Fibroblast of peridontal ligament (primary cell): Measurements from ENCODE around the gene MIOS.
A peak's percentile ranks its signal among the peaks of the same experiment; 100 is the strongest.
"Not testable (repeated sequence)": the region's sequence is repeated elsewhere in the genome, so short reads cannot be mapped to it uniquely, and the experiment has no call there.

Source experiments
- DNase-seq: peaks from one replicate; pipeline ENCODE4 v3.0.0-alpha.2; 2010; ENCODE audit errors: extremely low read depth

MIOS gene

GRCh38 chr7:7647495-7648036, 80.9 kb downstream of the MIOS start:
- DNase-seq: no peak

- DNase-seq: no peak
These were observed 84.1 kb downstream of the MIOS start for GRCh38 chr7:7650682-7651206.

GRCh38 chr7:7651479-7651878, 84.8 kb downstream of the MIOS start:
- peak; percentile 9 for DNase-seq

- no peak for DNase-seq
These were observed 86.3 kb downstream of the MIOS start for GRCh38 chr7:7652798-7653540.

- no peak for DNase-seq
These were observed 87.0 kb downstream of the MIOS start for GRCh38 chr7:7653593-7654187.

GRCh38 chr7:7654964-7655715, 88.5 kb downstream of the MIOS start:
- DNase-seq: no peak

GRCh38 chr7:7656459-7656858, 89.8 kb downstream of the MIOS start:
- DNase-seq: not testable (repeated sequence)
